Endothelial cell of umbilical vein (primary cell): Measurements from ENCODE around the gene TNRC6C. TPM values are rescaled to one million over a fixed set of nuclear protein-coding genes. Genes with fewer than 3 reads are reported as not detected.

ENCODE experiments used
- BruUV-seq: library from RNA; stranded (reverse); fragments of 400-500 nt; replicated peaks from 2 replicates; lab custom pipeline; 2021; lab: Mats Ljungman, UMichigan
- CTCF ChIA-PET: fragments of 300-600, 350-600 bp; sonication (Branson Sonifier 250); formaldehyde crosslinking; loops from one replicate; lab custom pipeline; 2021; ENCODE audit warnings: antibody characterized with exemption, inconsistent platforms; lab: Charles Lee
- POLR2A ChIA-PET: fragments of 300-600, 350-600 bp; sonication (Branson Sonifier 250); formaldehyde crosslinking; loops from one replicate; lab custom pipeline; 2021; ENCODE audit warnings: antibody characterized with exemption, inconsistent platforms; lab: Charles Lee
- DNase-seq: peaks from one replicate; pipeline ENCODE4 v3.0.0-alpha.2; 2011; ENCODE audit warnings: low read depth, low spot score
- FAIRE-seq: peaks from 2 replicates; lab custom pipeline; 2011; peaks lifted over from hg19 to GRCh38; lab: Jason Lieb, UNC
- H2AFZ ChIP-seq: 2 replicates; pipeline ENCODE4 v1.6.0; 2012; ENCODE audit warnings: low read depth, low read length, control low read depth, inconsistent platforms
- H3K27ac ChIP-seq: 2 replicates; pipeline ENCODE4 v1.5.1; 2011; ENCODE audit warnings: low read depth, mild to moderate bottlenecking, control low read depth, low read length, moderate library complexity; ENCODE audit not compliant: insufficient read depth
- H3K27me3 ChIP-seq, 2 experiments: 2 replicates each; pipeline versions ENCODE4 v1.6.0 to v1.6.1; 2011; ENCODE audit warnings: low read length in 2 of 2, mixed read lengths in 1 of 2; ENCODE audit not compliant: control insufficient read depth in 2 of 2, insufficient read depth in 2 of 2
- H3K36me3 ChIP-seq, 2 experiments: 2 replicates in 1 of 2; 3 replicates in 1 of 2; pipeline ENCODE4 v1.5.1; 2011; ENCODE audit warnings: low read length in 2 of 2, mild to moderate bottlenecking in 1 of 2, moderate library complexity in 1 of 2; ENCODE audit not compliant: control insufficient read depth in 2 of 2, insufficient read depth in 2 of 2; ENCODE audit errors: extremely low read depth in 1 of 2
- H3K4me1 ChIP-seq: 3 replicates; pipeline ENCODE4 v1.5.1; 2011; ENCODE audit warnings: mild to moderate bottlenecking, low read length; ENCODE audit not compliant: control insufficient read depth, insufficient read depth; ENCODE audit errors: extremely low read depth
- H3K4me2 ChIP-seq: 2 replicates; pipeline ENCODE4 v1.6.1; 2011; ENCODE audit warnings: low read length, control low read depth, mixed read lengths; ENCODE audit not compliant: insufficient read depth
- H3K4me3 ChIP-seq, 3 experiments: fragments of 200-600 bp in 1 of 3; sonication (generic), shearing (Covaris generic) in 1 of 3; replicated peaks in 1 of 3; 2 replicates each; pipeline ENCODE4 v1.5.1; 2011 to 2016; ENCODE audit warnings: control low read depth in 3 of 3, low read length in 3 of 3, mild to moderate bottlenecking in 2 of 3, inconsistent platforms in 1 of 3, low read depth in 1 of 3, moderate library complexity in 1 of 3; ENCODE audit not compliant: insufficient read depth in 1 of 3
- H3K79me2 ChIP-seq: 2 replicates; pipeline ENCODE4 v1.6.0; 2012; ENCODE audit warnings: low read length, inconsistent platforms; ENCODE audit not compliant: control insufficient read depth, insufficient read depth
- H3K9ac ChIP-seq: replicated peaks from 2 replicates; pipeline ENCODE3; 2011; ENCODE audit warnings: low read length, control low read depth; ENCODE audit not compliant: insufficient read depth; ENCODE audit errors: extremely low read depth
- H3K9me1 ChIP-seq: replicated peaks from 3 replicates; pipeline ENCODE4 v1.6.0; 2011; ENCODE audit warnings: mild to moderate bottlenecking, low read length; ENCODE audit not compliant: control insufficient read depth, insufficient read depth; ENCODE audit errors: extremely low read depth
- H3K9me3 ChIP-seq: replicated peaks from 2 replicates; pipeline ENCODE4 v1.5.1; 2012; ENCODE audit warnings: low read length, inconsistent platforms; ENCODE audit not compliant: control insufficient read depth, insufficient read depth
- H4K20me1 ChIP-seq: replicated peaks from 2 replicates; pipeline ENCODE3; 2011; ENCODE audit warnings: mild to moderate bottlenecking, low read length; ENCODE audit not compliant: control insufficient read depth, insufficient read depth; ENCODE audit errors: extremely low read depth
- CTCF ChIP-seq, 2 donors: IDR thresholded peaks; 1 replicate in 1 of 2; 2 replicates in 1 of 2; pipeline ENCODE4 v1.5.1; 2011; ENCODE audit warnings: low read length in 2 of 2, mild to moderate bottlenecking in 2 of 2, moderate library complexity in 2 of 2, control low read depth in 1 of 2, inconsistent platforms in 1 of 2, low read depth in 1 of 2; ENCODE audit not compliant: insufficient read depth in 1 of 2; ENCODE audit errors: extremely low read depth in 1 of 2
- EZH2 ChIP-seq: IDR thresholded peaks from 2 replicates; pipeline ENCODE4 v1.6.1; 2012; ENCODE audit warnings: borderline replicate concordance, low read depth, mild to moderate bottlenecking, moderate library complexity, low read length, inconsistent platforms; ENCODE audit not compliant: severe bottlenecking
- FOS ChIP-seq: IDR thresholded peaks from 2 replicates; pipeline ENCODE4 v1.6.1; 2011; ENCODE audit warnings: mild to moderate bottlenecking, low read length, moderate library complexity, borderline replicate concordance; ENCODE audit not compliant: insufficient read depth
- GATA2 ChIP-seq: IDR thresholded peaks from 2 replicates; pipeline ENCODE4 v1.7.0; 2011; ENCODE audit warnings: low read depth, mild to moderate bottlenecking, moderate library complexity, mixed read lengths, low read length; ENCODE audit not compliant: insufficient read length, insufficient read depth
- JUN ChIP-seq: IDR thresholded peaks from 2 replicates; pipeline ENCODE4 v1.6.1; 2011; ENCODE audit warnings: borderline replicate concordance, low read depth; ENCODE audit not compliant: insufficient read length, insufficient read depth
- MYC ChIP-seq: IDR thresholded peaks from one replicate; pipeline ENCODE4 v1.6.1; 2011; ENCODE audit warnings: mild to moderate bottlenecking, low read depth, low read length
- POLR2A ChIP-seq: IDR thresholded peaks from 2 replicates; pipeline ENCODE4 v1.6.1; 2012; ENCODE audit warnings: low read depth, mild to moderate bottlenecking, control low read depth, low read length
- POLR2AphosphoS5 ChIP-seq: IDR thresholded peaks from 2 replicates; pipeline ENCODE4 v1.6.1; 2012; ENCODE audit warnings: low read depth, mild to moderate bottlenecking, control low read depth, low read length, moderate library complexity; ENCODE audit not compliant: insufficient read depth
- dilution Hi-C: fragments of 300-500 bp; cut with MboI; formaldehyde crosslinking; loops from one replicate; pipeline ENCODE4 v1.15.0; 2019; ENCODE audit warnings: low sequenced_read_pairs; ENCODE audit not compliant: extremely low pct_ligation_motif_present
- intact Hi-C: fragments of 100-400 bp; cut with micrococcal nuclease; formaldehyde crosslinking; loops from one replicate; pipeline ENCODE4 v1.10.0; 2022
- polyA plus RNA-seq, 4 experiments: library from polyadenylated mRNA; depleted of rRNA in 3 of 4; stranded (reverse) in 3 of 4; unstranded in 1 of 4; fragments of >200 nt; gene quantifications; 2 replicates each; pipeline versions ENCODE4 v1.2.1 to v1.2.3, GENCODE V29; 2011 to 2012; ENCODE audit warnings: missing spikeins in 1 of 4
- total RNA-seq: library from RNA; stranded (reverse); gene quantifications from 2 replicates; pipeline ENCODE4 v1.2.3, GENCODE V29; 2021
- TF ChIP-seq, protein P1 (sequence below): IDR thresholded peaks from 2 replicates; pipeline ENCODE4 v1.6.1; 2011; ENCODE audit not compliant: insufficient read depth, insufficient read length

Gene TNRC6C
- total and polyA plus RNA-seq, 2 donors (not counting 3 experiments of a cell fraction or from before 2014, with no cell fraction given), result 2.1 to 17.5 TPM

DNA sequence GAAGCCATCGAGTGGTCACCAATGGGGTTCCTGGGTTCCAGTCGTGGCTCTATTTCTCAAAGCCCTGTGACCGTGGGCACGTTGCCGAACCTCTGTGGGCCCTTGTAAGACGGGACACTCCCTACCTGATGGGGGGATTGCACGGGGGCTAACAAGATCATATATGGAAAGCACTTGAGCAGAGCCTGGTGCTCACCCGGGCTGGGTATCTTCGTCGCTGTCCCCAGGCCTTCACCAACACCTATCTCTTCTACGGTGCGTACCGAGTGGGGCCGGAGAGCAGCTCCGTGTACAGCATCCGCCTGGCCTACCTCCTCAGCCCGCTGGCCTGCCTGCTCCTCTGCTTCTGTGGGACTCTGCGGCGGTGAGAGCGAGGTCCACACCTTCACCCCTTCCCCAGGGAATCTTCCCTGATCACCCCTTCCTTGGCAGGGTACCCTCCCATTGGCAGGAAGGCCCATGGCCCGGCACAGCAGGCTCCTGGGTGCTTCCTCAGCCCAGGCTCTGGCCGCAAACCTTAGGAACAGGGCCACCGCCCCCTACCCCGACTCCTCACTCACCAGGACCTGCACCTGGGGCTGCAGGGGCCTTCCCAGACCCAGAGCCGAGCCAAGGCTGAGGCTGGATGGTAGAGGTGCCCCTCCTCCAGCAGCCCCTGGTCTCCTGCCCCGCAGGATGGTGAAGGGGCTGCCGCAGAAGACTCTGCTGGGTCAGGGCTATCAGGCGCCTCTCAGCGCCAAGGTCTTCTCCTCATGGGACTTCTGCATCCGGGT, 174.9 kb downstream of the TNRC6C start:
- intact Hi-C loops, result loop anchor here (5.0 kb wide), 1 partner anchor 34 kb away; the partner anchor contains the start of gene SYNGR2
- BruUV-seq, result no TSS peak

More for the DNA sequence above, 174.9 kb downstream of the TNRC6C start:
- dilution Hi-C loops, result no loop called here
- Histone ChIP-seq H3K9me1 (no peaks in the 10 kb centered on the region), H3K9me3 (no peaks in the 10 kb centered on the region), H3K27me3 (no peaks in the 10 kb centered on the region), H2AFZ (no peak overlapping the region), H3K4me1 (peaks cover 16% of the 10 kb centered on the region), H3K27ac (no peak overlapping the region), H3K4me3 (no peak overlapping the region), H3K79me2 (no peaks in the 10 kb centered on the region), H3K4me2 (no peak overlapping the region), H3K36me3 (no peaks in the 10 kb centered on the region), H4K20me1 (no peaks in the 10 kb centered on the region), H3K9ac (no peak overlapping the region)
- POLR2A ChIA-PET, result no interaction called here
- CTCF ChIA-PET, result interaction anchor here (1.7 to 2.3 kb wide), 3 partner anchors 11 to 41 kb away, joined by 4 to 12 read pairs (median 5); no protein-coding TSS in a partner anchor
- DNase-seq (no peak), FAIRE-seq (no peak)
- TF ChIP-seq JUN (no peak), FOS (no peak), POLR2A (no peak), CTCF (IDR thresholded peaks at IDR 0.05; ENCODE audit: extremely low read depth in 1 of 2, insufficient read depth in 1 of 2, low read depth in 1 of 2, low read length in 2 of 2) (no peak), EZH2 (no peak), POLR2AphosphoS5 (no peak), GATA2 (no peak), MYC (no peak)
- TF ChIP-seq, protein P1, sequence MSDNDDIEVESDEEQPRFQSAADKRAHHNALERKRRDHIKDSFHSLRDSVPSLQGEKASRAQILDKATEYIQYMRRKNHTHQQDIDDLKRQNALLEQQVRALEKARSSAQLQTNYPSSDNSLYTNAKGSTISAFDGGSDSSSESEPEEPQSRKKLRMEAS, result no peak
